Omental fat pad (tissue), 4 donors: ENCODE data around the gene PRMT9. TPM values are rescaled to one million over a fixed set of nuclear protein-coding genes. Genes with fewer than 3 reads are reported as not detected.

Experiments
- ATAC-seq: fragments of 150-250 bp; one replicate; pipeline ENCODE4 v1.9.1; 2016; ENCODE audit warnings: mild to moderate bottlenecking, moderate library complexity; ENCODE audit not compliant: low FRiP score
- DNase-seq: peaks from one replicate; pipeline ENCODE4 v3.0.0-alpha.2; 2019; ENCODE audit warnings: low spot score
- total RNA-seq, 4 donors: library from RNA; depleted of rRNA; stranded (reverse); fragments of >200 nt; gene quantifications; one replicate each; pipeline ENCODE4 v1.1.0, GENCODE V29; 2016
- TF ChIP-seq, protein P1 (sequence below), 3 donors: fragments of 450-650 bp; IDR thresholded peaks; one replicate each; pipeline ENCODE4 v1.5.1; 2016 to 2017; ENCODE audit warnings: antibody characterized with exemption in 3 of 3, mild to moderate bottlenecking in 3 of 3, moderate library complexity in 2 of 3

The PRMT9 gene
- total RNA-seq, 4 donors from 2014 or later: 5.5 to 40.0 (median 7.3) TPM

DNA sequence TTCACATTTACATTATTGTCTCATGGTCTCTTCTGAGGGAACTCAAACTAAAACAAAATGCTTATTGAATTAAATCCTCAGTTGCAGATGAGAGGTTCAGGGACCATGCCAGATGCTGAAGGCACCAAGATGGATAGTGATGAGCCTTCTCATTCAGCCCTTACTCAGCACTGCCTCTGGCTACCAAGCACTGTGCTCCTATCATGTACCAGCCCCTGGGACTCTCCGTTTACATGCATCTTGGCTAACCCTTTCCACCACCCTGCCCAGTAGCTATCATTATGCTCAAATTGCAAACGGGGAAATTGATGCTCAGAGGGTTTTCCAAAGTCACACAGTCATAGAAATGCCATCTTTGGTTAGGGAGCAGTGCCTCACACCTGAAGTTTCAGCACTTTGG lies 89.4 kb downstream of the PRMT9 start:
- ATAC-seq (no peak), DNase-seq (no peak)
- TF ChIP-seq, protein P1, sequence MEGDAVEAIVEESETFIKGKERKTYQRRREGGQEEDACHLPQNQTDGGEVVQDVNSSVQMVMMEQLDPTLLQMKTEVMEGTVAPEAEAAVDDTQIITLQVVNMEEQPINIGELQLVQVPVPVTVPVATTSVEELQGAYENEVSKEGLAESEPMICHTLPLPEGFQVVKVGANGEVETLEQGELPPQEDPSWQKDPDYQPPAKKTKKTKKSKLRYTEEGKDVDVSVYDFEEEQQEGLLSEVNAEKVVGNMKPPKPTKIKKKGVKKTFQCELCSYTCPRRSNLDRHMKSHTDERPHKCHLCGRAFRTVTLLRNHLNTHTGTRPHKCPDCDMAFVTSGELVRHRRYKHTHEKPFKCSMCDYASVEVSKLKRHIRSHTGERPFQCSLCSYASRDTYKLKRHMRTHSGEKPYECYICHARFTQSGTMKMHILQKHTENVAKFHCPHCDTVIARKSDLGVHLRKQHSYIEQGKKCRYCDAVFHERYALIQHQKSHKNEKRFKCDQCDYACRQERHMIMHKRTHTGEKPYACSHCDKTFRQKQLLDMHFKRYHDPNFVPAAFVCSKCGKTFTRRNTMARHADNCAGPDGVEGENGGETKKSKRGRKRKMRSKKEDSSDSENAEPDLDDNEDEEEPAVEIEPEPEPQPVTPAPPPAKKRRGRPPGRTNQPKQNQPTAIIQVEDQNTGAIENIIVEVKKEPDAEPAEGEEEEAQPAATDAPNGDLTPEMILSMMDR (IDR thresholded peaks at IDR 0.05): no peak

GRCh38 chr4:147594107-147594506 lies 89.9 kb downstream of the PRMT9 start:
- TF ChIP-seq, protein P1 (IDR thresholded peaks at IDR 0.05): no peak
- no peak for ATAC-seq
- no peak for DNase-seq

DNA sequence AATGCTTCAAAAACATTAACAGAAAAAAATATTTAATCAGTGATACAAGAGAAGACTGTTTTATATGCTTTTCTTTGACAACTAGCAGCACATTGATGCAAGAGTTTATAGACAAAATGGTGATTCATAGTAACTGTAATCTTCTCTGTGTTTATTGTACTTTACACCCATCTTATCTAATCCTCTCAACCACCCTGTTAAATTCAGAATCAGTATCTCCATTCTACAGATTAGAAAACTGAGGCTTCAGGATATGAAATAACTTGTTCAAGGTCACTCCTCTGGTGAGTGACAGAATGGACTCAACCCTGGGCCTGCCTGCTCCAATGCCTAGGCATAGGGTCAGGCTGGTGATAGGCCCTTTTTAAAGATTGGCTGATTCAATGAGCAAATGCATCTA lies 92.9 kb downstream of the PRMT9 start:
- TF ChIP-seq, protein P1 (IDR thresholded peaks at IDR 0.05): no peak
- ATAC-seq (no peak), DNase-seq (no peak)

DNA sequence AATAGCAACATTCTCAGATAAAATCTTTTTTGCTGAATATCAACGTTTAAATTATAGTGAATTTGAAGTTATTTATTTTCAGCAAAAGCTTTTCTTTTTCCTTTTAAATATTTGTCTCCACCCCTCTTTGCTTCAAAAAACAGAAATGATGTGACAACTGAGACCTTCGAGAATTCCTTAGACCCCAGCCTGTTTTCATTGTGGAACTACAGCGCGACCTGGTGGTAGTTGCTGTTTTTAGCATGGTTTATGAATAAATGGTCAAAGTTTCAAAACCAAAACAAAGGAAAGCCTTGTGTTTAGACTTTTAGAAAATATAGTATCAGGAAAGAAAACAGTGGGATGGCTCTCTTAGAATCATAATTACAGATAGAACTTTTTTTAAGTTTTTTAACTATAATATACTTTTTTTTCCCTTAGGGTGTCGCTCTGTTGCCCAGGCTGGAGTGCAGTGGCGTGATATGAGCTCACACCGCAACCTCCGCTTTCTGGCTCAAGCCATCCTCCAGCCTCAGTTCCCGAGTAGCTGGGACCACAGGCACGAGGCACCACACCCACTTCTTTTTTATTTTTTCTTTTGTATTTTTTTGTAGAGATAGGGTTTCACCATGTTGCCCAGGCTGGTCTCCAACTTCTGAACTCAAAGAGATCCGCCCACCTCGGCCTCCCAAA lies 93.6 kb downstream of the PRMT9 start:
- DNase-seq: peak; percentile 87
- ATAC-seq: no peak
- TF ChIP-seq, protein P1 (IDR thresholded peaks at IDR 0.05): peak in 1 of 3 donors; percentile 24

DNA sequence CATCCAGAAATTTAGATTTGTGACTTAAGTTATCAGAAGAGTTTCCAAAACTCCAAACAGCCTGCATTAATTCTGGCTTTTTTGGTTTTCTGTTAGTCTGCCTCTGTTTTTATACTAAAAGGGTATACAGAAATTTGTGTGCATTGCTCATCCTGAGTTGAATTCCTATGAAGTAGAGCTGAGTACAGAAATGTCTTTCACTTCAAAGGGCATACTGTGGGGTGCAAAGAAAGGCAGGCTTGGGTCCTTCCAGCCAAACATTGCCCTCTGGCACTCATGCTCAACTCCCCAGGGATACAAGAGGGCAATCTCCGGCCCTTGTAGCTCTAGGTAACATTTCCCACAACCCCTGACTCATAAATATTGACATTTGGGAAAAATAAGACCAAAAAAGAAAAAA lies 94.4 kb downstream of the PRMT9 start:
- ATAC-seq (no peak), DNase-seq (no peak)
- TF ChIP-seq, protein P1 (IDR thresholded peaks at IDR 0.05): no peak

Other genes with a start within 250 kb of the PRMT9 start
- gene EDNRA, start 203.1 kb downstream of the PRMT9 start, total RNA-seq: 10 to 100 TPM in 1 of 4 donors, 1 to 10 TPM in 3; 3.5 to 10.6 (median 7.0) TPM
- 10 to 100 TPM; 25.5 to 36.1 (median 28.5) TPM for gene TMEM184C, start 66.8 kb downstream of the PRMT9 start, total RNA-seq
- 10 to 100 TPM; 48.7 to 96.2 (median 57.0) TPM for gene ARHGAP10, start 47.9 kb upstream of the PRMT9 start, total RNA-seq